Lower lobe of right lung (tissue), 2 donors: ENCODE data around the gene TNS2. TPM values are rescaled to one million over a fixed set of nuclear protein-coding genes. Genes with fewer than 3 reads are reported as not detected.

Experiments used
- ATAC-seq, 2 donors: fragments of 200-7000 bp; cut with Tn5 transposase; one replicate each; pipeline ENCODE4 v1.9.1; 2020 to 2022; ENCODE audit warnings: mild to moderate bottlenecking in 2 of 2, moderate library complexity in 2 of 2
- DNase-seq: peaks from one replicate; pipeline ENCODE4 v3.0.0-alpha.2; 2020
- H3K27ac ChIP-seq: fragments of 200-600 bp; one replicate; pipeline ENCODE4 v1.8.0; 2022
- H3K27me3 ChIP-seq: fragments of 200-600 bp; one replicate; pipeline ENCODE4 v1.8.0; 2022; ENCODE audit warnings: low read depth
- H3K36me3 ChIP-seq: fragments of 200-600 bp; one replicate; pipeline ENCODE4 v1.8.0; 2022; ENCODE audit warnings: mild to moderate bottlenecking
- H3K4me1 ChIP-seq: fragments of 200-600 bp; one replicate; pipeline ENCODE4 v1.8.0; 2022
- H3K4me3 ChIP-seq: fragments of 200-600 bp; one replicate; pipeline ENCODE4 v1.8.0; 2022; ENCODE audit warnings: mild to moderate bottlenecking
- H3K9me3 ChIP-seq: fragments of 200-600 bp; one replicate; pipeline ENCODE4 v1.8.0; 2022
- CTCF ChIP-seq: fragments of 200-600 bp; IDR thresholded peaks from one replicate; pipeline ENCODE4 v1.8.0; 2022; ENCODE audit warnings: antibody characterized with exemption, mild to moderate bottlenecking
- intact Hi-C: fragments of 100-400 bp; cut with DNase I; formaldehyde crosslinking; loops from one replicate; pipeline ENCODE4 v1.11.0; 2022
- total RNA-seq: library from RNA; stranded (reverse); fragmentation: NEBNext Ultra II Directional; extraction: Animal tissue kit (Norgen Biotek cat#: 25700); gene quantifications from one replicate; pipeline ENCODE4 v1.2.1, GENCODE V29; 2021
- donor health status: DM: no; HTN: yes; CAD: no; lungs with severe emphysema.

The TNS2 gene
- total RNA-seq, 1 donor from 2014 or later: 186 TPM

DNA sequence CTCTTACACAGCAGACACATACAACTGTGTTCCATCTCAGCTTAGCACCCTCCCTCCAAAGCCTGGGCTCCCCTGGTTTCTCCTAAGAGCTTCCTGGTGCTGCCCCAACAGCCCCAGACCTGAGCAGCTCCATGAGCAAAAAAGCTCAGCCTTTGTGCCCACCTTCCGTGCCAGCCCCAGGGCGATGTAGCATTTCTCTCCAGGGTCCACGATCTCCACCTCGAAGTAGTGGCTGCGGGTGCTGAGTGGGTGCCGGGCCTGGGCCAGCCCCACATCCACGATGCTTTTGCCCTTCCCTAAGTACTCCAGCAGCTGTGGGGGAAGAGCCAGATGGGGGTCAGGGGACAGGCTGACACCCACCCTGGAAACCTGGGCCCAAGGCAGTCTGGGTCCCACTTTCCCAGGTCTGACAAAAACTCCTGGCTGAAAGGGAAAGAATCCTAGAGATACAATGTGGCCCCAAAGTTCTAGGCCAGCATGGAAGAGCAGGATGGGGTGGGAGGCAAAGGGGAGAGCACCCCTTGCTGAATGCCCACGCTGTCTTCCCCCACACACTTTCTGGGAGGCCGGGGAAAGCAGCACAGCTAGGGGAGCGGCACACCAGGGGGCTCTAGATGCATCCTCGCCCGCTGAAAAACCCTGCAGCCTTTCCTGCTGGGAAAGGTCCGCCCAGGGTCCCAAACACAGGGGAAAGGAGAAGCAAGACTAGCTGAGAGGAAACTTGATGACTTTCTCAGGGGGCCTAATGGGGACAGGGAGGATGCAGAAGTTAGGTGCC is 18.3 kb downstream of the TNS2 start:
- intact Hi-C loops: no loop called here
- ATAC-seq (no peak), DNase-seq (no peak)

DNA sequence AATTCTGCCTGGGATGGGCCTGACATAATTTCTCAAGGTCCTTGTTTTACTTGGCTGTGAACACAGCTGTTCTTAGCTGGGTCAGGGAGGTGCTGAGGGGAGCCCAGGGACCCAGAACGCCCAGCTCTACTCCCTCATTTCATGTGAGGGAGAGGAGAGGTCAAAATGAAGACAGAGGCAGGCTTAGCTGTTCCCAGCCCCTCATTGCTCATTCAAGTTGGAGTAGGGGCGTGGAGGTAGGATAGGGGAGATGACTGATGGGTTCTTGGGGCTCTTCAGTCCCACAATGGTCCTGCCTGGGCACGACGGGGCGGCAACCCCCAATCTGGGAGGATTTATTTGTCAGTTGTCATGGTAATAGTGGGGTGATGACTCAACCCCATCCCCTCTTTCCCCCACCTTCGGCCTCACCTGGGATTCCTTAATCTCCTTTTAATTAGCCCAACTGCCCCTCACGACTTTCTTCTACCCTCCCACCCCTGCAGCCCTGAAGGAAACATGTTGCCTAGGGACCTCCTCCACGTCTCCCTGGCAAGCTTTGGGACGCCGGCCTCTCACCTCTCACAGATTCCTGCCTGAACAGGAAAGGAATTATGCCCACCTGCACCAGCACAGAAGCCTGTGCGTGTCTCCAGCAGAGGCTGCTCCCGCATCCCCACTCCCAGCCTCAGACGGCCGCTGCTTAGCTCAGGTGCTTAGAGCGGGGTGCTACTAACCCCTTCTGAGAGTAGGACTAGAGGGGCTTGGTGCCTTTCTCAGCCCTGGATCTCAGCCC is 19.1 kb downstream of the TNS2 start:
- intact Hi-C loops: no loop called here
- no peak for TF ChIP-seq CTCF
- Histone ChIP-seq H3K9me3 (no peaks in the 10 kb centered on the region), H3K27ac (peak overlapping the region; percentile 6), H3K4me3 (no peak overlapping the region), H3K4me1 (peaks cover 50% of the 10 kb centered on the region), H3K36me3 (peaks cover 76% of the 10 kb centered on the region), H3K27me3 (no peaks in the 10 kb centered on the region)
- no peak for DNase-seq
- ATAC-seq: no peak

More for the DNA sequence above, 18.3 kb downstream of the TNS2 start:
- H3K4me1 ChIP-seq: peaks cover 52% of the 10 kb centered on the region
- TF ChIP-seq CTCF: no peak
- H3K9me3 ChIP-seq: no peaks in the 10 kb centered on the region
- no peaks in the 10 kb centered on the region for H3K27me3 ChIP-seq
- H3K36me3 ChIP-seq: peaks cover 80% of the 10 kb centered on the region
- no peak overlapping the region for H3K4me3 ChIP-seq
- H3K27ac ChIP-seq: peak overlapping the region; percentile 6

- ATAC-seq: no peak
- intact Hi-C loops: no loop called here
- no peak overlapping the region for H3K27ac ChIP-seq
Observed at GRCh38 chr12:53069621-53070410, 20.0 kb downstream of the TNS2 start.

DNA sequence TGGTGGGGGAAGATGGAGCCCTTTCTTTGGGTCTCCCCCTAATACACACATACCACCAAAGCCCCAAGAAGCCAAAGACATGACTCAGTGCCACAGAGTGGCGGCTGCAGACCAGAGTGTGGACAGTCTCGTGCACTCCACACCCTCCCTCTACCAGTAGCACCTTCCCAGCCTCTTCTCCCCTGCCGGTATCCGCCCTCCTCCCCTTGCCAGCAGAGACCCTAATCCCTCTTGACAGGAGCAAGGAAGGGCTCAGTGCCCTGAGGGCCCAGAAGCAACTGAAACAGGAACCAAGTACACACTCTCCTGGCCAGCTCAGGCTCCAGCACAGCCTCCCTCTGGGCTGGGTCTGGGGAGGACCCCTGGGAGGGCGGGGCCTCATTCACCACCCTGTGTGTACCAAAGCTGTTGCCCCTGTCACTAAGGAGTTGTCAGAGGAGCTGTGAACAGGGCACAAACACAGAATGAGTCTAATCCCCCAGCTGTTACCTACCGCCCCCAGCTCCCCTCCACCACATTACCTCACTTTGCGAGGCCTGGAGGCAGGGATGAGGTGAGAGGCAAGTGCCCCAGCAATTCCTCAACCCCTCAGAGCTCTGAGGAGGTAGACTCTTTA is 21.1 kb downstream of the TNS2 start:
- DNase-seq (no peak), ATAC-seq (no peak)
- Histone ChIP-seq H3K4me3 (no peak overlapping the region), H3K27me3 (no peaks in the 10 kb centered on the region), H3K36me3 (peaks cover 76% of the 10 kb centered on the region), H3K4me1 (peaks cover 57% of the 10 kb centered on the region), H3K27ac (peak overlapping the region; percentile 36), H3K9me3 (no peaks in the 10 kb centered on the region)
- intact Hi-C loops: no loop called here
- no peak for TF ChIP-seq CTCF

More at GRCh38 chr12:53069621-53070410, 20.0 kb downstream of the TNS2 start:
- Histone ChIP-seq H3K36me3 (peaks cover 76% of the 10 kb centered on the region), H3K4me1 (peaks cover 57% of the 10 kb centered on the region), H3K4me3 (no peak overlapping the region), H3K9me3 (no peaks in the 10 kb centered on the region), H3K27me3 (no peaks in the 10 kb centered on the region)
- no peak for DNase-seq
- no peak for TF ChIP-seq CTCF
